Kasumi-1 (cell line): Measurements from ENCODE around the gene UPK3A.
"Not testable (repeated sequence)": the region's sequence is repeated elsewhere in the genome, so short reads cannot be mapped to it uniquely, and the experiment has no call there.

Experiments used
- DNase-seq, 2 experiments: peaks; one replicate each; lab custom pipeline; 2025; lab: John Stamatoyannopoulos, UW

UPK3A gene

DNA sequence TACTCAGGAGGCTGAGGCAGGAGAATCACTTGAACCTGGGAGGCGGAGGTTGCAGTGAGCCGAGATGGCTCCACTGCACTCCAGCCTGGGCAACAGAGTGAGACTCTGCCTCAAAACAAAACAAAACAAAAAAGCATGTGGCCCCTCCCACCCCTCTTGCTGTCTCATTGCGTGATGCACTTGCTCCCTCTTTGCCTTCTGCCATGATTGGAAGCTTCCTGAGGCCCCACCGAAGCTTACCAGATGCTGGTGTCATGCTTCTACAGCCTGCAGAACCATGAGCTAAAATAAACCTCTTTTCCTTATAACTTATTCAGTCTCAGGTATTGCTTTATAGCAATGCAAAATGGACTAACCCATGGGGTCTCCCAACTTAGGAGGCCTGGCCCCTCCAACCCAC is 26.8 kb upstream of the UPK3A start:
- not testable (repeated sequence) for DNase-seq

- DNase-seq = no peak
These were observed 24.9 kb upstream of the UPK3A start for GRCh38 chr22:45259754-45260394.

GRCh38 chr22:45260395-45260759 is 24.4 kb upstream of the UPK3A start:
- not testable (repeated sequence) for DNase-seq

DNA sequence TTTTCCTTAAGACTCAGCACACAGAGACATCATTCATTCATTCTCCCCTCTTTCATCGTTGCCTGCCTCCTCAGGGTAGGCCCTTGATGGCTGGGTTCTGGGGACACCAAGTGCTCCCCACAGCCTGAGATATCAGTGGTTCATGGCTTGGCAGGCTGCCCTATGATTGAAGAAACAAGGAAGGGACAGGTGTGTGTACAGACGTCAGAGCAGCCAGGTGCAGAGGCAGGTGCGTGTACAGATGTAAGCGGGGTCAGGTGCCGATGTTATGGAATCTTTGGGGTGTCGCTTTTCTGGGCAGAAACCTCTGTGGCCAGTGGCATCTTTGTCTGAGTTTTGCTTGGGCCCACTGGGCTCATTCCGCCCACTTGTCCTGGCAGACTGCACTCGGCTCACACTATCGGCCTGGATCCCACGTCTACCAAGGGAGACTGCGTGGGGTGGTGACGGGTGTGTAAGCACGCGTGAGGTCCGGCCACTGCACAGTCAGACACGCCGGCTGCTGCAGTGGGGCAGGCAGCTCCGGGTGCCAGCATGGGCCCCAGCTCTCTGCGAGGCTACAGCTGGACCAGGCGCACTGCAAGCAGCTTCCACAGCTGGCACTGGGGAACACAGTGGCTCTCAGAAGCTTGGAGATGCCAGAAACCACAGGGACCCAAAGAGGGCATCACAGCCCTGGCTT is 23.2 kb upstream of the UPK3A start:
- no peak for DNase-seq

- no peak for DNase-seq
These were observed 22.4 kb upstream of the UPK3A start for GRCh38 chr22:45262195-45262930.

- DNase-seq = no peak
These were observed 21.8 kb upstream of the UPK3A start for GRCh38 chr22:45262931-45263462.

DNA sequence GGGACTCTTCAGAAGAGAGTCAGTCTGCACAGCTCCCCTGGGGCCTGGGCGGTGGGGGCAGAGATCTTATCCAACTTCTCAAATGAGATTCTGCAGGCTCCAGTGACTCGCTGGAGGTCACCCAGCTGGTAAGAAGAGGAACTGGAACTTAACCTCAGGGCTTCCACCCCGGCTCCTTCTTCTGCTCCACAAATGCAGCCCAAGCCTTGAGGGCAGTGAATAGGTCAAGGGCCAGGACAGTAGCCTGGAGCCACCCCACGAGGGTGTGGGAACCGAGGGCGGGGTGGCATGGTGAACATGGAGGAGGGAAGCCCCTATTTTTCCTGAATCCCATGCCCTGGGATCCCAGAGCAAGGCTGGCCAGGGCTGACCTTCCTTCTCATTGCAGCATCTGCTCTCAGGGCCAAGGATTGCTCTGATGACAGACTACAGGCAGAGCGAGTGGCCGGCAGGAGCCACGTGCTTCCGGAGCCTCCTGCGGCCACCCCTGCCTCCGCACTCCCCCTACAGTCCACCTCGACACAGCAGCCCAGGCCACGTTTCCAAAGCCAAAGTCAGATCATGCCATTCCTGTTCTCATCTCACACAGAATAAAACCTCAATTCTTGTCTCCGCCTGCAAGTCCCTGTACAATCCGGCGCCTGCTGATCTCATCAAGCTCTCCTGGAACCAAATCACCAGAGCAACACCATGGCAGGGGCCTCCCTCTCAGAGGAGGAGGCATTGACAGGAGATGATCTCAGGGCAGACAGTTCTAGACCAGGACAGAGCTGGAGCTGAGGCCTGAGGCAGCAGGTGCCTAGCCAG is 21.1 kb upstream of the UPK3A start:
- DNase-seq = peak; percentile 61 to 72

GRCh38 chr22:45265535-45265934 is 19.2 kb upstream of the UPK3A start:
- no peak for DNase-seq

GRCh38 chr22:45268167-45268957 is 16.4 kb upstream of the UPK3A start:
- DNase-seq = no peak

DNA sequence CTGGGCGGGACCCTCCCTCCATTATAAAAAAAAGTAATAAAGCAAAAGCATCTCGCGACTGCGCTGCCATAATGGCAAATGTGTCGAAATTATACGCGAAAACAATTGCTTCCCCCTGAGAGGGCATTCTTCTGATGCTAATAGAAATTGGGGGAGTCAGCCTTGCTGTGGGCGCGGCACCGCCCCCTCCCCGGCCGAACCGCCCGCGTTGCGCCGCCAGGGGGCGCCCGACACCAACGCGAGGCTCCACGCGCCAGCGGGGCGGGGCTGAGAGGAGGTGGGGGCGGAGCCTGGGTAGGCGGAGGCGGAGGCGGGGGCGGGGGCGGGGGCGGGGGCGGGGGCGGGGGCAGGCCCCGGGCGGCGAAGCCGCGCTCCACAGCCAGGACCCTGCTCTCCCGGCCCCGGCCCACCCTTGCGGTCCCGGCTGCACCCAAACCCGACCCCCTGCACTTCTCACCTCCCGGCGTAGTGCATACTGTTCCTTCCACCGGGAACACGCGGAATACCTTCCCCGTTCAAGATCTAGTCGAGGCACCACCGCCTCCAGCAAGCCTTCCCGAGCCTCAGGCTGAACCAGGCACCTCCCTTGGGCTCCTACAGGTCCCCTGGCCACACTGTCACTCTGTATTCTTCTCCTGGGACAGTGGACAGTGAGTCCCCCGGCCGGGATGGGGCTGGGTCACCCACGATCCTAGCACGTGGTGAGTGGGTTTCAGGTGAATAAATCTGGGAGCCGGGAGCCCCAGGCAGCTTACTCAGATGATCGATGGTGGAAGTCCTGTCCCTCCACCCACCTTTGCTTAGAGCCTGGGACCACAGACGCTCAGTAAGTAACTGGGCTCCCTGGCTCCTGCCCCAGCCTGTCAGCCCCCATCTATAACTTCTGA is 15.5 kb upstream of the UPK3A start:
- DNase-seq = peak; percentile 51 to 63

DNA sequence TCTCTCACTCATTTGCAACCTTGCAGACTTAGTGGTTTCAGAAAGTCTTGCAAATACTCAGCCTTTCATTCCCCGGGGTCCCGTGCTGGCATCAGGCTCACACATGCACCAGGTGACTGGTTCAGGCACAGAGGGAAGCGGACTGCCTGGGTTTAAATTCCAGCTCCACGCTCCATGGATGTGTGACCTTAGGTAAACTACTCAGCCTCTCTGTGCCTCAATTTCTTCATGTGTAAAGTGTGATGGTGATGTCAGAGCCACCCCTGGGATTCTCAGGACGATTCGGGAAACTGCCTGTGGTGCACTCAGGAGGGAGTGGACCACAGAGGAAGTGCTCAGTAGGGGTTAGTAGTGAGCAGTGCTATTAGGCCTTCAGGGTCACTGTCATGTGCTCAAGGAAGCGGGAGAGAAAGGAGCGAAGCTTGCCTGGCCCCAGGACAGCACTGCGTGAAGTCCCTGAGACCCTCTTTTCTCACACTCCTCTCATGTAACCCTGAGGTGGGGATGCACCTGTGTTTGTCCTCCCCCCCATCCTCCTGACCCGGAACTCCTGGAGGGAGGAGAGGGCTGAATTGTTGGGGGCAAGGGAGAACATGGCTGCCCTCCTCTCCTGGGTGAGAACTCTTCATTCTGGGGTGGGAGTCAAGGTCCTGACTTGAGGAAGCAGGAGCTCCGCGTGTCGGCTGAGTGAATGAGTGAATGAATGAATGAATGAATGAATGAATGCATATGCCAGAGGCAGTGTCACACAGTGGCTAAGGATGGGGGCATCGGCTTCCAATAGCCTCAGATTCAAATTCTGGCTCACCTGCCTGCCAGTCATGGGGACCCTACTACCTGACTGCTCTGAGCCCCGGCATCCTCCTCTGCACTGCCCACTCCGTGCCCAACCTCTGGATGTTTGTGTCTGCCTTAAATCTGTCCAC is 14.4 kb upstream of the UPK3A start:
- no peak for DNase-seq

DNA sequence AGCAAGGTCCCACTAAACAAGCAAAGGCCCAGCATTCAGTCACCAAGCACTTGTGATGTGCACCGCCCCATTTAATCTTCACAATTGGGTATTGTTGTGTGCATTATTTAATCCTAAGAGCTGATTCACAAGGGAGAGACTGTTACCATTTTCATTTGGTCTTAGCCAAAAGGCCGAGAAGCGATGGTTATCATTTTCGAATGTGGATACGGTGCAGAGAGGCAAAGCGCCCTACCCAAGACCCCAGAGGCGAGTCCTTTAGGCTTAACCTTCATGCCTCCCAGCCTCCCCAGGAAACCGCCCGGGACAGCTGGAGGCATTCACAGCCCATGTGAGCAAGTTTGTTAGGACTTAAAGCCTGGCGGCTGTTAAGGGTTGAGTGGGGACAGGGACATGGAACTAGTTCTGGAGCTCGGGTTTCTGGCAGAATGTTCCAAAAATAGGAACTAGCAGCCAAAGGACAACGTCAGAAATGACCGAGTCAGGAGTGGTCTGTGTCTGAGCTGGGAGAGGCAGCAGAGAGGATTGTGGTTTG is 13.0 kb upstream of the UPK3A start:
- DNase-seq = no peak

GRCh38 chr22:45272498-45272897 is 12.3 kb upstream of the UPK3A start:
- DNase-seq = no peak

- DNase-seq = no peak
These were observed 11.2 kb upstream of the UPK3A start for GRCh38 chr22:45273452-45274075.

- DNase-seq = no peak
These were observed 8.1 kb upstream of the UPK3A start for GRCh38 chr22:45276507-45277105.

- DNase-seq = not testable (repeated sequence)
These were observed 7.0 kb upstream of the UPK3A start for GRCh38 chr22:45277720-45278119.

- DNase-seq = no peak
These were observed 6.6 kb upstream of the UPK3A start for GRCh38 chr22:45278125-45278524.

GRCh38 chr22:45280587-45280980 is 4.2 kb upstream of the UPK3A start:
- no peak for DNase-seq
